ENCODE data around the gene INPP5J. TPM values are rescaled to one million over a fixed set of nuclear protein-coding genes. Genes with fewer than 3 reads are reported as not detected.

The INPP5J gene
- total RNA-seq, 1 donor from 2014 or later, result 5.2 TPM

- no peak for TF ChIP-seq CTCF (IDR thresholded peaks at IDR 0.05)
- Mint-ChIP-seq H3K9me3 (ENCODE audit: low read depth) (no peaks in the 10 kb centered on the region), H3K27ac (ENCODE audit: unreplicated experiment) (no peak overlapping the region), H3K4me3 (ENCODE audit: unreplicated experiment) (no peak overlapping the region), H3K27me3 (ENCODE audit: low read depth) (peaks cover 15% of the 10 kb centered on the region), H3K4me1 (ENCODE audit: low read depth) (peaks cover 4% of the 10 kb centered on the region), H3K36me3 (ENCODE audit: low read depth) (no peaks in the 10 kb centered on the region)
- DNase-seq (ENCODE audit: low spot score), result no peak
Observed at GRCh38 chr22:31137721-31138120, 15.0 kb downstream of the INPP5J start.

- TF ChIP-seq CTCF (IDR thresholded peaks at IDR 0.05), result no peak
- peaks cover 4% of the 10 kb centered on the region for H3K4me1 Mint-ChIP-seq (ENCODE audit: low read depth)
- DNase-seq (ENCODE audit: low spot score), result peak; percentile 87
- H3K36me3 Mint-ChIP-seq (ENCODE audit: low read depth), result no peaks in the 10 kb centered on the region
- no peaks in the 10 kb centered on the region for H3K9me3 Mint-ChIP-seq (ENCODE audit: low read depth)
- H3K27ac Mint-ChIP-seq (ENCODE audit: unreplicated experiment), result no peak overlapping the region
- peaks cover 15% of the 10 kb centered on the region for H3K27me3 Mint-ChIP-seq (ENCODE audit: low read depth)
- no peak overlapping the region for H3K4me3 Mint-ChIP-seq (ENCODE audit: unreplicated experiment)
Observed at GRCh38 chr22:31138126-31138525, 15.4 kb downstream of the INPP5J start.

GRCh38 chr22:31139066-31139465, 16.3 kb downstream of the INPP5J start:
- DNase-seq (ENCODE audit: low spot score), result no peak
- H3K4me3 Mint-ChIP-seq (ENCODE audit: unreplicated experiment), result no peak overlapping the region
- no peak overlapping the region for H3K27ac Mint-ChIP-seq (ENCODE audit: unreplicated experiment)
- peaks cover 4% of the 10 kb centered on the region for H3K4me1 Mint-ChIP-seq (ENCODE audit: low read depth)
- no peaks in the 10 kb centered on the region for H3K9me3 Mint-ChIP-seq (ENCODE audit: low read depth)
- no peak for TF ChIP-seq CTCF (IDR thresholded peaks at IDR 0.05)
- H3K36me3 Mint-ChIP-seq (ENCODE audit: low read depth), result no peaks in the 10 kb centered on the region
- peaks cover 15% of the 10 kb centered on the region for H3K27me3 Mint-ChIP-seq (ENCODE audit: low read depth)

- Mint-ChIP-seq H3K27me3 (ENCODE audit: low read depth) (peaks cover 15% of the 10 kb centered on the region), H3K4me1 (ENCODE audit: low read depth) (peaks cover 4% of the 10 kb centered on the region), H3K27ac (ENCODE audit: unreplicated experiment) (no peak within 1 kb of the TSS), H3K4me3 (ENCODE audit: unreplicated experiment) (no peak within 1 kb of the TSS), H3K9me3 (ENCODE audit: low read depth) (peaks cover 6% of the 10 kb centered on the region), H3K36me3 (ENCODE audit: low read depth) (no peaks in the 10 kb centered on the region)
- peak; percentile 32 for TF ChIP-seq CTCF (IDR thresholded peaks at IDR 0.05)
- DNase-seq (ENCODE audit: low spot score), result peak; percentile 87
Observed at GRCh38 chr22:31139866-31140716, 17.3 kb downstream of the INPP5J start, which contains the start of gene PLA2G3. Gene PLA2G3 (minus strand): TSS chr22:31140508. CDS start chr22:31140354, 154 bp downstream.

GRCh38 chr22:31140746-31141145, 18.0 kb downstream of the INPP5J start:
- Mint-ChIP-seq H3K27ac (ENCODE audit: unreplicated experiment) (no peak overlapping the region), H3K4me3 (ENCODE audit: unreplicated experiment) (no peak overlapping the region), H3K27me3 (ENCODE audit: low read depth) (peaks cover 15% of the 10 kb centered on the region), H3K36me3 (ENCODE audit: low read depth) (no peaks in the 10 kb centered on the region), H3K9me3 (ENCODE audit: low read depth) (peaks cover 9% of the 10 kb centered on the region), H3K4me1 (ENCODE audit: low read depth) (peaks cover 4% of the 10 kb centered on the region)
- DNase-seq (ENCODE audit: low spot score), result no peak
- TF ChIP-seq CTCF (IDR thresholded peaks at IDR 0.05), result no peak
